CD14-positive monocyte (primary cell): Measurements from ENCODE around the gene EEF1AKMT3. TPM values are rescaled to one million over a fixed set of nuclear protein-coding genes. Genes with fewer than 3 reads are reported as not detected.
A peak's percentile ranks its signal among the peaks of the same experiment; 100 is the strongest.

Experiments
- DNase-seq, 3 donors: peaks; one replicate each; pipeline ENCODE4 v3.0.0-alpha.2; 2011 to 2022
- H2AFZ ChIP-seq: 2 replicates; pipeline ENCODE4 v1.6.0; 2012; ENCODE audit warnings: mild to moderate bottlenecking, low read depth, low read length, inconsistent platforms; ENCODE audit not compliant: insufficient read depth, poor library complexity, severe bottlenecking
- H3K27ac ChIP-seq, 2 donors: 1 replicate in 1 of 2; 2 replicates in 1 of 2; pipeline ENCODE4 v1.5.1; 2012 to 2013; ENCODE audit warnings: low read length in 2 of 2, control low read depth in 1 of 2, inconsistent platforms in 1 of 2, low read depth in 1 of 2, mild to moderate bottlenecking in 1 of 2
- H3K27me3 ChIP-seq, 2 donors: one replicate each; pipeline versions ENCODE4 v1.6.0 to v1.6.1; 2011 to 2013; ENCODE audit warnings: low read length in 2 of 2; ENCODE audit not compliant: control insufficient read depth in 2 of 2, insufficient read depth in 2 of 2
- H3K36me3 ChIP-seq, 2 donors: replicated peaks in 1 of 2; 1 replicate in 1 of 2; 2 replicates in 1 of 2; pipeline versions ENCODE4 v1.5.1 to v1.6.1; 2012 to 2013; ENCODE audit warnings: low read length in 2 of 2, control low read depth in 1 of 2, inconsistent platforms in 1 of 2, mild to moderate bottlenecking in 1 of 2; ENCODE audit not compliant: insufficient read depth in 2 of 2, control insufficient read depth in 1 of 2
- H3K4me1 ChIP-seq, 2 donors: 1 replicate in 1 of 2; 2 replicates in 1 of 2; pipeline versions ENCODE4 v1.5.1 to v1.6.1; 2012 to 2013; ENCODE audit warnings: low read length in 2 of 2, control low read depth in 1 of 2, inconsistent platforms in 1 of 2, mild to moderate bottlenecking in 1 of 2, moderate library complexity in 1 of 2; ENCODE audit not compliant: insufficient read depth in 2 of 2, control insufficient read depth in 1 of 2
- H3K4me2 ChIP-seq: replicated peaks from 2 replicates; pipeline ENCODE3; 2012; ENCODE audit warnings: low read length, moderate library complexity, mild to moderate bottlenecking; ENCODE audit not compliant: poor library complexity, severe bottlenecking; ENCODE audit errors: extremely low read depth
- H3K4me3 ChIP-seq, 3 experiments: fragments of 200-600 bp in 1 of 3; sonication (generic) in 1 of 3; replicated peaks in 1 of 3; 1 replicate in 2 of 3; 2 replicates in 1 of 3; pipeline ENCODE4 v1.5.1; 2011 to 2013; ENCODE audit warnings: low read length in 3 of 3, mild to moderate bottlenecking in 3 of 3, control low read depth in 2 of 3, low read depth in 2 of 3, inconsistent platforms in 1 of 3, moderate library complexity in 1 of 3
- H3K79me2 ChIP-seq: 2 replicates; pipeline ENCODE4 v1.6.0; 2012; ENCODE audit warnings: mild to moderate bottlenecking, control low read depth, inconsistent platforms, low read length, moderate library complexity; ENCODE audit not compliant: insufficient read depth
- H3K9ac ChIP-seq: 2 replicates; pipeline ENCODE4 v1.6.0; 2017; ENCODE audit warnings: low read length, mild to moderate bottlenecking; ENCODE audit not compliant: insufficient read depth, poor library complexity, severe bottlenecking
- H3K9me3 ChIP-seq, 2 donors: replicated peaks in 1 of 2; 1 replicate in 1 of 2; 2 replicates in 1 of 2; pipeline versions ENCODE4 v1.5.1 to v1.6.1; 2012 to 2013; ENCODE audit warnings: low read length in 2 of 2, control low read depth in 1 of 2; ENCODE audit not compliant: control insufficient read depth in 1 of 2, insufficient read depth in 1 of 2
- H4K20me1 ChIP-seq: 2 replicates; pipeline ENCODE4 v1.6.0; 2012; ENCODE audit warnings: mild to moderate bottlenecking, low read length, control low read depth, moderate library complexity; ENCODE audit not compliant: insufficient read depth
- H3K27ac Mint-ChIP-seq, 7 donors: one replicate each; pipeline ENCODE4 v1.8.0; 2020; ENCODE audit warnings: mild to moderate bottlenecking in 7 of 7, mixed read lengths in 7 of 7, moderate library complexity in 6 of 7, inconsistent platforms in 2 of 7
- H3K27me3 Mint-ChIP-seq, 3 donors: one replicate each; pipeline ENCODE4 v1.8.0; 2021 to 2022; ENCODE audit warnings: low read depth in 3 of 3, mild to moderate bottlenecking in 3 of 3, mixed read lengths in 3 of 3, moderate library complexity in 3 of 3, inconsistent platforms in 1 of 3
- H3K36me3 Mint-ChIP-seq, 2 donors: one replicate each; pipeline ENCODE4 v1.8.0; 2020; ENCODE audit warnings: mixed read lengths in 2 of 2, inconsistent platforms in 1 of 2, mild to moderate bottlenecking in 1 of 2
- H3K4me1 Mint-ChIP-seq: one replicate; pipeline ENCODE4 v1.8.0; 2020; ENCODE audit warnings: mild to moderate bottlenecking, mixed read lengths
- H3K4me3 Mint-ChIP-seq, 2 donors: one replicate each; pipeline ENCODE4 v1.8.0; 2020; ENCODE audit warnings: mild to moderate bottlenecking in 2 of 2, mixed read lengths in 2 of 2, moderate library complexity in 1 of 2
- H3K9me3 Mint-ChIP-seq, 7 donors: one replicate each; pipeline ENCODE4 v1.8.0; 2020 to 2022; ENCODE audit warnings: mixed read lengths in 7 of 7, mild to moderate bottlenecking in 6 of 7, moderate library complexity in 6 of 7, inconsistent platforms in 2 of 7
- WGBS: methylation state at CpG from one replicate; pipeline ENCODE4 v1.1.5; 2013; ENCODE audit warnings: missing lambda C conversion rate; ENCODE audit not compliant: insufficient coverage; 5-methylcytosine and 5-hydroxymethylcytosine counted together
- intact Hi-C, 2 donors: fragments of 100-400 bp; cut with micrococcal nuclease; formaldehyde crosslinking; loops; one replicate each; pipeline versions ENCODE4 v1.15.0 to v1.15.1; 2023
- polyA plus RNA-seq, 3 donors: library from polyadenylated mRNA; depleted of rRNA in 1 of 3; unstranded in 2 of 3; stranded (reverse) in 1 of 3; fragments of 300-500 nt in 2 of 3; fragments of >200 nt in 1 of 3; fragmentation: Illumina TruSeq in 2 of 3; gene quantifications; 1 replicate in 2 of 3; 2 replicates in 1 of 3; pipeline ENCODE4 v1.2.3, GENCODE V29; 2012 to 2021
- TF ChIP-seq, protein P1 (sequence below): fragments of 200-600 bp; IDR thresholded peaks from one replicate; pipeline ENCODE4 v1.8.0; 2022; ENCODE audit warnings: antibody characterized with exemption, mild to moderate bottlenecking

The EEF1AKMT3 gene
- polyA plus RNA-seq, 3 donors: 3.4 to 4.2 (median 3.4) TPM

DNA sequence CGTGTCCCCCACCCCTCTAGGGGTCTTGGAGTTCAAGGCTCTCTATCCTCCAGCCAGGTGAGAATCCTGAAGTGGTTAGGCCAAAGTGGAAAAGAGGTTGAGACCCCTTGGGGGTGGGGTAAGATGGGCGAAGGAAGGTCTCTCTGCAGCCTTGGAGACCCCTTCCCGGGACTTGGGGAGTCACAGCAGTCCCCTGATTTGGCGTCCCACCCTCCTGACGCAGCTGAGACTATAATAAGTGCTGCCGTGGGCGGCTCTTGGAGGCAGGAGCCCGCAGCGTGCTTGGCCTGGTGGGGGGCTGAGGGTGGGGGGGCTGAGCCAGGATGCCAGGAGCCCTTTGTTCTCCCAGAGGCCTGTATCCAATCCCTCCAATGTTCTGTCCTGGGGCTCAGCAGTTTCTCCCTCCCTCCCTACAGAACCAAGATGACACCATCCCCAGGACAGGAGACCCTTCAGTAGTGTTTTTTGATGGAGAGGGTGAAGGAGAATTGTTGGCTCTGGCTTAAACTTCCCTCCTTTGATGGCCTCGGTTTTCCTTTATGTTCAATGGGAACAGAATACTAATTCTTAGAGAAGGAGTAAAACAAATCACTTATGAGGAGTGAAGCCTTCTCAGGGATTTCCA, 32.4 kb upstream of the EEF1AKMT3 start:
- Mint-ChIP-seq H3K27me3 (peaks cover 0 to 1% (median 0%) of the 10 kb centered on the region in 3 donors), H3K9me3 (no peaks in the 10 kb centered on the region), H3K4me1 (peaks cover 42% of the 10 kb centered on the region), H3K4me3 (no peak overlapping the region), H3K27ac (no peak overlapping the region), H3K36me3 (peaks cover 7 to 13% of the 10 kb centered on the region in 2 donors)
- Histone ChIP-seq H4K20me1 (no peaks in the 10 kb centered on the region), H2AFZ (no peak overlapping the region), H3K4me1 (peaks cover 32 to 38% of the 10 kb centered on the region in 2 donors), H3K27ac (no peak overlapping the region), H3K4me3 (no peak overlapping the region), H3K27me3 (no peaks in the 10 kb centered on the region), H3K9ac (no peak overlapping the region), H3K36me3 (peaks cover under 1 to 11% of the 10 kb centered on the region in 2 donors), H3K79me2 (peaks cover 26% of the 10 kb centered on the region), H3K4me2 (no peak overlapping the region), H3K9me3 (no peaks in the 10 kb centered on the region)
- TF ChIP-seq, protein P1, sequence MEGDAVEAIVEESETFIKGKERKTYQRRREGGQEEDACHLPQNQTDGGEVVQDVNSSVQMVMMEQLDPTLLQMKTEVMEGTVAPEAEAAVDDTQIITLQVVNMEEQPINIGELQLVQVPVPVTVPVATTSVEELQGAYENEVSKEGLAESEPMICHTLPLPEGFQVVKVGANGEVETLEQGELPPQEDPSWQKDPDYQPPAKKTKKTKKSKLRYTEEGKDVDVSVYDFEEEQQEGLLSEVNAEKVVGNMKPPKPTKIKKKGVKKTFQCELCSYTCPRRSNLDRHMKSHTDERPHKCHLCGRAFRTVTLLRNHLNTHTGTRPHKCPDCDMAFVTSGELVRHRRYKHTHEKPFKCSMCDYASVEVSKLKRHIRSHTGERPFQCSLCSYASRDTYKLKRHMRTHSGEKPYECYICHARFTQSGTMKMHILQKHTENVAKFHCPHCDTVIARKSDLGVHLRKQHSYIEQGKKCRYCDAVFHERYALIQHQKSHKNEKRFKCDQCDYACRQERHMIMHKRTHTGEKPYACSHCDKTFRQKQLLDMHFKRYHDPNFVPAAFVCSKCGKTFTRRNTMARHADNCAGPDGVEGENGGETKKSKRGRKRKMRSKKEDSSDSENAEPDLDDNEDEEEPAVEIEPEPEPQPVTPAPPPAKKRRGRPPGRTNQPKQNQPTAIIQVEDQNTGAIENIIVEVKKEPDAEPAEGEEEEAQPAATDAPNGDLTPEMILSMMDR: no peak
- DNase-seq: no peak
- intact Hi-C loops: loop anchor here in 1 of 2 donors (5.0 to 10.0 kb wide), 2 partner anchors 48 to 195 kb away; partner anchors contain the start of gene OS9
- WGBS: 93% methylated on average over 3 of the region's 10 CpGs

DNA sequence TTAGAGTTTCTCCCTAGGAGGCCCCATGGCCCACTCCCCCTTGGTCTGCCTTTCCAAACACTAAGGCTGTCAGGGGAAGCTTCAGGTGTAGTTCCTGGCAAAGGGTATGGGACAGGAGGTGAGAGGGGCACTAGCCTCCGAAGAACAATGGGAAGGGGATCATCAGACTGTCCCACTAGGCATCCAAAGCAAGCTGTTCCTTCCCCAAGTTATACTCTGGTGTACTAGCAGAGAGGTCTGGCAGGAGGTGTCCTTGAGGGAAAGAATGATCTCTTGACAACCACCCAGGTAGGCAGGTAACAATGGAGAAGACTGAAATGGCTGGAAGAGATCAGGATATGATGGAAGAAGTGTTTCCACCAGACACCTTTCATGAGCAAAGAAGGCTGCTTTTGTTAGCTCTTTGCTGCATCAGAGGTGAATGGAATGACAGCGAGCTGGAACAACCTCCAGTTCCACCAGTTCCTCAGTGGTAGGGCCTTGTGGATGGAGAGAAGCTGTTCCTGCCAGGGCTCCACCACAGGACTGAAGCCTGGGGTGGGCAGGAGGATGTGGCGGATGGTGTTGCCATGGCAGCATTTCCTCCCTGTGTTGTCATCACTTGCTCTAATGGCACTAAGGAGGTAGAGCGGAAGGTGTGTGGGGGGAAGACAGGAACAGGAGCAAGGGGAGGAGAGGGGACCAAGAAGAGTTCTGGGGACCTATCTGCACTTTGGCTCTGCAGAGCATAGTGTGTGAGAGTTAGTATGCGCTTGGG, 31.6 kb upstream of the EEF1AKMT3 start:
- H3K9me3 Mint-ChIP-seq: no peaks in the 10 kb centered on the region
- peaks cover 6 to 13% of the 10 kb centered on the region in 2 donors for H3K36me3 Mint-ChIP-seq
- H3K4me3 Mint-ChIP-seq: peak overlapping the region; percentile 83 to 93
- Histone ChIP-seq H3K9ac (no peak overlapping the region), H3K4me2 (peak overlapping the region; percentile 73), H3K27ac (peak overlapping the region in 1 of 2 donors; percentile 78), H3K4me1 (peaks cover 39 to 46% of the 10 kb centered on the region in 2 donors), H2AFZ (peak overlapping the region; percentile 78), H3K79me2 (peaks cover 26% of the 10 kb centered on the region), H3K4me3 (peak overlapping the region in 1 of 3 experiments; percentile 70), H3K36me3 (peaks cover 0 to 8% of the 10 kb centered on the region in 2 donors), H3K9me3 (no peaks in the 10 kb centered on the region), H4K20me1 (no peaks in the 10 kb centered on the region), H3K27me3 (no peaks in the 10 kb centered on the region)
- H3K27ac Mint-ChIP-seq: peak overlapping the region; percentile 10 to 96 (median 88)
- TF ChIP-seq, protein P1: no peak
- peak; percentile 23 to 66 (median 53) for DNase-seq
- intact Hi-C loops: loop anchor here in 1 of 2 donors (5.0 to 10.0 kb wide), 2 partner anchors 49 to 194 kb away; partner anchors contain the start of gene OS9
- peaks cover 48% of the 10 kb centered on the region for H3K4me1 Mint-ChIP-seq
- 0% methylated on average over 3 of the region's 5 CpGs for WGBS
- H3K27me3 Mint-ChIP-seq: peaks cover 0 to 1% (median 0%) of the 10 kb centered on the region in 3 donors
